Measurements from ENCODE around the gene AUNIP. TPM values are rescaled to one million over a fixed set of nuclear protein-coding genes. Genes with fewer than 3 reads are reported as not detected.

AUNIP gene
- total RNA-seq, 1 experiment from 2014 or later, result 12.1 TPM

GRCh38 chr1:25817840-25818501 is 41.3 kb downstream of the AUNIP start:
- Histone ChIP-seq H3K9ac (ENCODE audit: low read length) (peak overlapping the region; percentile 86), H3K9me2 (ENCODE audit: insufficient read depth) (no peaks in the 10 kb centered on the region), H4K20me1 (ENCODE audit: insufficient read depth) (no peaks in the 10 kb centered on the region), H3K27ac (ENCODE audit: low read depth, low read length) (peak overlapping the region; percentile 15), H3K79me2 (ENCODE audit: insufficient read depth, low read length) (peaks cover 23% of the 10 kb centered on the region; the same call in 1 of the 2 replicates), H2AFZ (ENCODE audit: low read depth, low read length, poor library complexity, severe bottlenecking) (no peak overlapping the region), H3K4me2 (ENCODE audit: low read length) (peak overlapping the region; percentile 91), H3K36me3 (ENCODE audit: control insufficient read depth in 1 of 2, insufficient read depth in 2 of 2, low read length in 2 of 2) (no peaks in the 10 kb centered on the region), H3K9me3 (ENCODE audit: control insufficient read depth in 1 of 2, insufficient read depth in 1 of 2, low read depth in 1 of 2, low read length in 2 of 2) (no peaks in the 10 kb centered on the region), H3K4me1 (ENCODE audit: control insufficient read depth in 1 of 2, insufficient read depth in 2 of 2, low read length in 2 of 2) (peaks cover 18 to 33% of the 10 kb centered on the region in 2 experiments; a peak in 3 of 4 replicates), H3K27me3 (ENCODE audit: insufficient read depth, low read length) (no peaks in the 10 kb centered on the region), H3K4me3 (replicated peaks in 1 of 2; ENCODE audit: low read depth in 1 of 2, low read length in 2 of 2) (peak overlapping the region in 1 of 2 experiments; percentile 90; a peak in 1 of 4 replicates)
- DNase-seq (ENCODE audit: low read depth, low spot score), result no peak
- ATAC-seq, result peak; percentile 34
- RAD21 ChIA-PET (ENCODE audit: low non-redundant PET in 1 of 2, low total read pairs in 2 of 2, uncharacterized antibody in 2 of 2, unreplicated experiment in 2 of 2), result no interaction called here
- TF ChIP-seq CTCF (IDR thresholded peaks at IDR 0.05 in 2 of 3, conservative IDR thresholded peaks at IDR 0.05 in 1 of 3; ENCODE audit: borderline replicate concordance in 1 of 3, insufficient read depth in 1 of 3, low read depth in 2 of 3, low read length in 2 of 3), result peak; percentile 56 to 64 (median 62); a peak in 5 of 6 replicates
- no peak for TF ChIP-seq ZNF274 (IDR thresholded peaks at IDR 0.05; ENCODE audit: low read depth, low read length)
- TF ChIP-seq RAD21 (IDR thresholded peaks at IDR 0.05; ENCODE audit: low read depth), result peak; percentile 59
- no peak for TF ChIP-seq CBX3 (IDR thresholded peaks at IDR 0.05; ENCODE audit: low read depth)
- TF ChIP-seq YY1 (IDR thresholded peaks at IDR 0.05; ENCODE audit: extremely low read depth, insufficient replicate concordance, low read depth, low read length), result peak; percentile 16
- intact Hi-C loops (cut with micrococcal nuclease), result loop anchor here (2.0 to 10.0 kb wide), 3 partner anchors 79 to 563 kb away; partner anchors contain the start of gene PAFAH2
- no TSS peak for BruUV-seq (replicated peaks)
- POLR2A ChIA-PET, result no interaction called here
- CTCF ChIA-PET, result interaction anchor here (1.0 to 1.7 kb wide), 6 partner anchors 10 to 180 kb away, joined by 3 to 5 read pairs (median 4); partner anchors contain the start of gene PAFAH2

Measured in HCT116 (cell line).